Endometrium (tissue), 2 donors: ENCODE results near the gene FEM1C.

Experiments used
- FAIRE-seq: peaks from 2 replicates; lab custom pipeline; 2012; peaks lifted over from hg19 to GRCh38; lab: Jason Lieb, UNC
- donor health status: control.
- donor health status: control.

The FEM1C gene

GRCh38 chr5:115557667-115558387, 13.3 kb upstream of the FEM1C start:
- no peak for FAIRE-seq

- no peak for FAIRE-seq
These were observed 11.7 kb upstream of the FEM1C start for GRCh38 chr5:115556276-115556675.

- no peak for FAIRE-seq
These were observed 10.6 kb upstream of the FEM1C start for GRCh38 chr5:115555084-115555633.

GRCh38 chr5:115553082-115553481, 8.5 kb upstream of the FEM1C start:
- no peak for FAIRE-seq

- no peak for FAIRE-seq
These were observed 6.8 kb upstream of the FEM1C start for GRCh38 chr5:115551415-115551814.

- FAIRE-seq: no peak
These were observed 4.6 kb upstream of the FEM1C start for GRCh38 chr5:115549154-115549553.

GRCh38 chr5:115548683-115549082, 4.1 kb upstream of the FEM1C start:
- no peak for FAIRE-seq

GRCh38 chr5:115545351-115545882, 842 bp upstream of the FEM1C start:
- no peak for FAIRE-seq

- FAIRE-seq: no peak
These were observed 536 bp downstream of the FEM1C start for GRCh38 chr5:115544043-115544435.

GRCh38 chr5:115543365-115544042, 1.1 kb downstream of the FEM1C start:
- FAIRE-seq: no peak

GRCh38 chr5:115542651-115543364, 1.8 kb downstream of the FEM1C start:
- FAIRE-seq: no peak

GRCh38 chr5:115542086-115542485, 2.5 kb downstream of the FEM1C start:
- FAIRE-seq: no peak

- peak; percentile 74 for FAIRE-seq
These were observed 3.0 kb downstream of the FEM1C start for GRCh38 chr5:115541611-115542010.

- FAIRE-seq: no peak
These were observed 9.0 kb downstream of the FEM1C start for GRCh38 chr5:115535479-115536035.

- no peak for FAIRE-seq
These were observed 12.1 kb downstream of the FEM1C start for GRCh38 chr5:115532517-115532916.

- FAIRE-seq: no peak
These were observed 12.7 kb downstream of the FEM1C start for GRCh38 chr5:115531787-115532367.

- no peak for FAIRE-seq
These were observed 13.2 kb downstream of the FEM1C start for GRCh38 chr5:115531380-115531779.

GRCh38 chr5:115530426-115530825, 14.1 kb downstream of the FEM1C start:
- FAIRE-seq: no peak

GRCh38 chr5:115526604-115527003, 18.0 kb downstream of the FEM1C start:
- no peak for FAIRE-seq

- no peak for FAIRE-seq
These were observed 20.3 kb downstream of the FEM1C start for GRCh38 chr5:115524199-115524847.

- no peak for FAIRE-seq
These were observed 21.7 kb downstream of the FEM1C start for GRCh38 chr5:115522832-115523403.
